ENCODE results near the gene MARCHF3.
"Not testable (repeated sequence)": the region's sequence is repeated elsewhere in the genome, so short reads cannot be mapped to it uniquely, and the experiment has no call there.

The MARCHF3 gene

DNA sequence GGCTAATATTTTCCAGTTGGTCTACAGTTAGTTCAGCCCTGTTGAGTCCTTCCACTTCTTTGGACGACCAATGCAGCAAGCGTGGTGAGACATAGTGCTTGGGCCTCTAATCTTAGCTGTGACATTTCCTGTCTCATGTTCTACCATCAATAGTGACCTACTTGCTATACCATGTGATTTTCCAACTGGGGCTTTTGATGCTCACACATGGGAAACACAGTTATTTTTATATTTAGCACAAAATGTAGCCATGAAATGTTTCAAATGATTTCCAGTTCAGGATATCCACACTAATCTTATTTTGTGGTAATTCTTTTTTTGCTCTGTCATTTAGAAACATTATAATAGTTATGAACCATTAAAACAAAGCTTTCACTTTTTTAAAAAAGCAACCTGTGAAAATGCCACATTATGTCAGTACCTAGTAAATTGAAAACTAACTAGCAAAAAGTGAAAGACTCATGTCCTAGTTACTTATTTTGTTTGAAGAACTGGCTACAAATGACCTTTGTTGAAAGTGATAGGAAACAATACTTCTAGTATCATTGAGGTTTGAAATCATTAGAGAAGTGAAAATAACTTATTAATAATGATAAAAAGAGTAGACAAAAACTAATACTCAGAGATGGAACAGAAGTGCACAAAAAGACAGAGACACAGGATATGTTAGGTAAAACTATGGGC, 18.3 kb downstream of the MARCHF3 start:
- Mint-ChIP-seq H3K36me3 (peaks cover 11 to 19% of the 10 kb centered on the region in 2 donors), H3K4me3 (peak overlapping the region; percentile 55 to 67), H3K9me3 (peaks cover 0 to 1% of the 10 kb centered on the region in 2 donors), H3K27ac (peak overlapping the region; percentile 92), H3K27me3 (no peaks in the 10 kb centered on the region), H3K4me1 (peaks cover 41 to 64% of the 10 kb centered on the region in 2 donors)
- peak; percentile 54 for DNase-seq
- peak; percentile 92 for ATAC-seq (replicated peaks)

DNA sequence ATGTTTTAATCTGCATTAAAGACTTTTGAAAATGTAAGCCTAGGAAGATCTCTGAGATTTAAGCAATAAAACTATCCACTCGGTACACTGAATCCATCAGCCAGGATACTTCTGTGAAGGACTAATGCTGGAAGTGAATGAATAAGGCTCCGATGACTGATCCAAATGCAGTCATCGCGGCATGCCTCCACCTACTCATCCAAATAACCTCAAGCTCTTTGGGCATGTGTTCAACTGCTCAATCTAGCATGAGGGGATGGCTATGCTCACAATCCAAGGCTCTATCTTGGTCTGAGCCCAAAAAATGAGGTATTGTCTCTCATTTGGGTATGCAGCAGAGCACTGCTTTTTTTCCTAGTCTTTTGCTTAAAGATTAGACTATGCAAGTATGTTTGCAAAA, 19.2 kb downstream of the MARCHF3 start:
- DNase-seq, result no peak
- no peak for ATAC-seq (replicated peaks)
- Mint-ChIP-seq H3K4me3 (no peak overlapping the region), H3K4me1 (peaks cover 39 to 64% of the 10 kb centered on the region in 2 donors), H3K27me3 (no peaks in the 10 kb centered on the region), H3K9me3 (no peaks in the 10 kb centered on the region), H3K36me3 (peaks cover 8 to 16% of the 10 kb centered on the region in 2 donors), H3K27ac (peak overlapping the region; percentile 92)

DNA sequence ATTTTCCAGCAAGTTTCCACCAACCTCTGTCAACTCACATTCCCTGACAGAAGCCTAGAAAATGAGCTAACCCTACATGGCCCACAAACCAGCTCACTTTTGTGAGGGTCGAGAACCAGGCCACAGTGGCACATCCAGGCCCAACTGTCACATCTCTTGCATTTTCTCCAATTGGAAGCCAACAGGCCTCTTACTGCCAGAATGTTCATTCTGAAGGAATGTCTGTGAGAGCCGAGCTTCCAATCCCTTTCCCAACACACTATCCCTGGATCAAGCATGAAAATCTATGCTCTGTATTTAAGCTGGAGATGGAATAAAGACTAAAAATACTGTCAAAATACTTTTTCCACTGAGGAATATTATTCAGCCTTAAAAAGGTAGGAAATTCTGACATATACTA, 20.0 kb downstream of the MARCHF3 start:
- Mint-ChIP-seq H3K4me3 (no peak overlapping the region), H3K9me3 (no peaks in the 10 kb centered on the region), H3K27me3 (no peaks in the 10 kb centered on the region), H3K27ac (peak overlapping the region; percentile 62), H3K4me1 (peaks cover 37 to 58% of the 10 kb centered on the region in 2 donors), H3K36me3 (peaks cover 8 to 16% of the 10 kb centered on the region in 2 donors)
- no peak for DNase-seq
- ATAC-seq (replicated peaks), result no peak

DNA sequence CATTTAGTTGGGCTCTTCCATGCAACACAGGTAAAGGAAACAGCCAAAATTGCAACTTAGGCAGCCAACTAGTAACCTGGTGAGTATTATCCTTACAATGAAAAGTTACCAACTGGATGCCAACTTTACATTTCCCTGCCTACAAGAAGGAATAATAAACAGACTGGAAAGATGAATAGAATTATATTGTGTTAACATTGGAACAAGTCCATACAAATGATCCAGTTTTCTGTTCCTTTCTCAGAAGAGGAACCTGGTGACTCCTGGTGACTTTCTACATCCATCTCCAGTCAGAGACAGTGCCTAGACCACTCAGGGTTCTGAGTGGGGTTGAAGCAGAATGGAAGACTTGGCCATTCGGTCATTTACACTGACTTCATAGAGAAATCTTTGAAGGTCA, 20.6 kb downstream of the MARCHF3 start:
- no peaks in the 10 kb centered on the region for H3K27me3 Mint-ChIP-seq
- H3K27ac Mint-ChIP-seq, result peak overlapping the region; percentile 88
- peaks cover 33 to 53% of the 10 kb centered on the region in 2 donors for H3K4me1 Mint-ChIP-seq
- peaks cover 8 to 16% of the 10 kb centered on the region in 2 donors for H3K36me3 Mint-ChIP-seq
- ATAC-seq (replicated peaks) (no peak), DNase-seq (no peak)
- no peaks in the 10 kb centered on the region for H3K9me3 Mint-ChIP-seq
- no peak overlapping the region for H3K4me3 Mint-ChIP-seq

DNA sequence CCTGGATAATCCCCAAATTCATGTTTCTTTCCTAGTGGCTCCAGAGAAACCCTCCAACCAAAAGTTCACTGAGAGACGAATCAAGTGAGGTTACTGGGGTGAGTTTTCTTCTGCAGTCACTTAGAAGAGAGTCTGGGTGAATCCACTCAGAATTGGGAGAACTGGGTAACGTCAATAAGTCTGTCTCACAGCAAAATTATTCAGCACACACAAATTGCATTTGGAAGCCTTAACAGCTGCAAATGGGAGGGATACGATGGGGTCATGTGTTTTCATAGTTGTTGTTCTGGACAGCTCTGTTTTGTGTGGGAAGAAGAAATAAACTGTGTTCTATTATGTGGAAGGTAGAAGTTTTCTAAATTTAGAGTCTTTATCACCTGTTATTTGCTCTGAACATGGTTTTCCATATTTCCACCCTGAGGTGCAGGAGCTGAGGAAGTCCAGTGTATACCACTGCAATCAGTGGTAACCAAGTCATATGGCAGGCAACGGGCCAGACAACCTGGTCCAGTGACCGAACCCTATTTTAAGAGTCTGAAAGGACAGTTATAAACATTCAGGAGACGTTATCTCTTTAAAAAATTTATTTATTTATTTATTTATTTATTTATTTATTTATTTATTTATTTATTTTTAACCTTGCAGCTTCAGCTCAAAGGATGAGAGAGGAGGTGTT, 21.9 kb downstream of the MARCHF3 start:
- DNase-seq, result no peak

DNA sequence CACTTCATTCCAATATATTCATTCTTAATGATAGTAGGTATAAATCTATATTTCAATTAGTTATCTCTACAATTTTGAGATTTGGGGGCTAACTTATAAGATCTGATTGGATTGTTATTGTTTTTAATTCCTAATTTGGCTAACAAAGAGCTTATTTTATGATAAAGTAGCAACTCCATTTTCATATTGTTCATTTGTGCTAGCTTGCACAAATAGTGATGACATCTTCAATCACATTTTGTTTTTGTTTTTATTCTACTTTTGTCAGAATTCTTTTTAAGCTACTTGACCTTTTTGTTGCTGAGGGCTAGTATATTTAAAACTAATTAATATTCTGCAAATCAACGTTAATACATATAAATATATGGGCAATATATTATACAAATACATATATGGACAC, 22.8 kb downstream of the MARCHF3 start:
- H3K27ac Mint-ChIP-seq, result no peak overlapping the region
- peaks cover 0 to 3% of the 10 kb centered on the region in 2 donors for H3K9me3 Mint-ChIP-seq
- H3K4me1 Mint-ChIP-seq, result peaks cover 29 to 54% of the 10 kb centered on the region in 2 donors
- H3K4me3 Mint-ChIP-seq, result no peak overlapping the region
- peaks cover 15 to 29% of the 10 kb centered on the region in 2 donors for H3K36me3 Mint-ChIP-seq
- ATAC-seq (replicated peaks) (no peak), DNase-seq (no peak)
- no peaks in the 10 kb centered on the region for H3K27me3 Mint-ChIP-seq

More for the DNA sequence above, 21.9 kb downstream of the MARCHF3 start:
- no peak for ATAC-seq (replicated peaks)
- H3K9me3 Mint-ChIP-seq, result no peaks in the 10 kb centered on the region
- no peak overlapping the region for H3K27ac Mint-ChIP-seq
- peaks cover 11 to 21% of the 10 kb centered on the region in 2 donors for H3K36me3 Mint-ChIP-seq
- H3K27me3 Mint-ChIP-seq, result no peaks in the 10 kb centered on the region
- H3K4me3 Mint-ChIP-seq, result no peak overlapping the region
- H3K4me1 Mint-ChIP-seq, result peaks cover 30 to 54% of the 10 kb centered on the region in 2 donors

DNA sequence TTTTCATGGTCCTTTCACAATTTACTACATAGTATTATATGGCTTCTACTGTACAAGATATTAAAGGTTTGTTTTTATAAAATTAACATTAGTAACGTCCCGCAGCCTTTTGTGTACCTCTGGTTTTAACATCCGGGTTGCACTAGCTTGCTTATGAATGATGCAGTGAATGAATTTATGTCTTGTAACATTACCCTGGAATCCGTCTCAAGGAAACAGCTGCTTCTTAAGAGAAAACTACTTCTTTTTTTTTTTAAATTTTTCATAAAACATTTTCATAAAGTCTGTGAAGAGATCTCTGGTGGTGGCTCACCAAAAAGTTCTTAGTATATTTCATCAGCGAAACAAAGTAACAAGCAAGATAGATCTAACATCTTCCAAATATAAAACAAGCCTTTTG, 23.6 kb downstream of the MARCHF3 start:
- H3K4me1 Mint-ChIP-seq, result peaks cover 33 to 62% of the 10 kb centered on the region in 2 donors
- H3K4me3 Mint-ChIP-seq, result no peak overlapping the region
- H3K36me3 Mint-ChIP-seq, result peaks cover 18 to 32% of the 10 kb centered on the region in 2 donors
- H3K9me3 Mint-ChIP-seq, result peaks cover 0 to 3% of the 10 kb centered on the region in 2 donors
- H3K27me3 Mint-ChIP-seq, result no peaks in the 10 kb centered on the region
- DNase-seq (no peak), ATAC-seq (replicated peaks) (no peak)
- H3K27ac Mint-ChIP-seq, result no peak overlapping the region

DNA sequence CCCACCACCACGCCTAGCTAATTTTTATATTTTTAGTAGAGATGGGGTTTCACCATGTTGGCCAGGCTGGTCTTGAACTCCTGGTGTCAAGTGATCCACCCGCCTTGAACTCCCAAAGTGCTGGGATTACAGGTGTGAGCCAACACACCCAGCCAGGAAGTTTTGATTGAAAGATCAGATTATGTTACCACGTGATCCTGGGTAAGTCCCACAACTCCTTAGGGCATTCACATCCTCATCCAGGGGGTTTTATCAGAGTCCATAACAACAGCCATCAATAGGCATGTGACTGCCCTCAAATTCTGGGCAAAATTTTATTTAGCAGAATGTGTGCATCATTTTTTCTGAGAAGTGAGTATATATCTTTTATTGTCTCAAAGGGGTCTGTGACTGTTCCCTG, 25.1 kb downstream of the MARCHF3 start:
- H3K9me3 Mint-ChIP-seq, H3K27me3 Mint-ChIP-seq, DNase-seq, H3K4me3 Mint-ChIP-seq: not testable (repeated sequence)
- H3K27ac Mint-ChIP-seq, result peak overlapping the region; percentile 37
- H3K4me1 Mint-ChIP-seq, result peaks cover 34 to 59% of the 10 kb centered on the region in 2 donors
- peak in 1 of 2 donors; percentile 42 for ATAC-seq (replicated peaks)
- peaks cover 23 to 34% of the 10 kb centered on the region in 2 donors for H3K36me3 Mint-ChIP-seq

DNA sequence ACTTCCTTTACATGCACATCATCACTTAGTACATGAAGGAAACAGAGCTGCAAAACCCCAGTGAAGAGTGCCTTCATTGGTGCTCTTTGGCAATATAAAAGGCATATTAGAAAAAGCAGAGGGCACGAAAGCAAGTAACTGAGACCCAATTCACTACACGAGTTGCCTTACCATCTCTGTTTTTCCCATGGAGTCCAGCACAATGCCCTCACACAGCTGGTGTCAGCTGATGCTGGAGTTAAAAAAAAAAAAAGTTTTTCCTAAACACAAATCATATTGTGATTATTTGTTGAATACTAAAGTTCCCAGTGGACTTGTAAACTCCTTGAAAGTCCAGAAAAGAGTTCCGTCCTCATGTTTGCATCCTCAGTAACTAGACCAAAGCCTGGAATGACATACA, 25.6 kb downstream of the MARCHF3 start:
- Mint-ChIP-seq H3K36me3 (peaks cover 24 to 35% of the 10 kb centered on the region in 2 donors), H3K4me1 (peaks cover 34 to 58% of the 10 kb centered on the region in 2 donors), H3K27ac (no peak overlapping the region), H3K9me3 (peaks cover 0 to 4% of the 10 kb centered on the region in 2 donors), H3K27me3 (no peaks in the 10 kb centered on the region), H3K4me3 (no peak overlapping the region)
- DNase-seq (no peak), ATAC-seq (replicated peaks) (no peak)

DNA sequence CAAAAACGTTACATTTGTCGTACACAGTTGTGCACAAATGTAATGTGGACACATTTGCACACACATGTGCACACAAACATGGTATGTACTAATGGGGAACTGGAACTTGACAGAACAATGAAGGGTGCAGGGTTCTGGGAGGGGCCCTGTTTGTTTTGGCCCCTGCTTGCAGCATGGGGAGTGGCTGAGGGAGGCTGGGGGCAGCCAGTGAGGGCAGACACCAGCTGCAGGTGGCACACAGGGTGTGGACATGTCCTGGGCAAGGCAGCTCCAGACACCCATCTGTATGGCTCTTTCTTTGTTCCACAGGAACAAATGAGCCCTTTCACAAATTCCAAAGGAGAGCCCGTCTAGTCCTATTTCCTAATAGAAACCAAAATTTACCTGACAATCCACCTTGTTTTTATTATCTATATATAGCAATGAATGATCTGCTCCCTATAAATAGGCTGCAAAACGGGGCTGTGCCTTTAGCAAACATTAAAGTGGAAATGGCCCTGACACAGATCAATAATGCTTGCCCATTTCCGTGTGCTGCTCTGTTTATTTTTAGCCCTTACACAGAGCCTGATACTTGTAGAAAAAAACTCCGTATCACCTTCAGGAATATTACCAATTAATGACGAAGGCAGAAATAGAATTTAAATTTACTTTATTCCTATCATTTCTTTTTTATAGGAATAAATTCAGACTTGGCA, 26.4 kb downstream of the MARCHF3 start:
- Mint-ChIP-seq H3K9me3 (peaks cover 0 to 4% of the 10 kb centered on the region in 2 donors), H3K27me3 (no peaks in the 10 kb centered on the region), H3K4me3 (no peak overlapping the region), H3K27ac (no peak overlapping the region), H3K4me1 (peaks cover 36 to 58% of the 10 kb centered on the region in 2 donors), H3K36me3 (peaks cover 26 to 32% of the 10 kb centered on the region in 2 donors)
- DNase-seq, result no peak
- no peak for ATAC-seq (replicated peaks)

DNA sequence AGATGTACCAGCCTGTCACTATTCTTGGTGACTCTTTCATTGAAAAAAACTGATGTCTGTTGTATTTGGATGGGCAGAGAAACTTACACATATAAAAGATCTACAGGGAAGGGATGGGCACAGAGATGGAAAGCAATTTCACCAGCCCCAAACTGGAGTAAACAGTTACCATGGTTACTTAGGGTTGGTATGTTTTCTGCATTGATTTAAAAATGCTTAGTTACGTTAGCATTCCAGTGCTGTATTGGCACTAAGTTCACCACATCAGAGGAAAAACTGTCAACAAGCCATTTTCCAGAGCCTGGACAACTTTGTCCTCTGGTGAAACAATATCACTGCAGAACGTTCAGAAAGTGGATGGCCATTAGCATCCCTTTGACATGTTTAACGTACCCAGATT, 28.0 kb downstream of the MARCHF3 start:
- Mint-ChIP-seq H3K27me3 (no peaks in the 10 kb centered on the region), H3K9me3 (peaks cover 0 to 4% of the 10 kb centered on the region in 2 donors), H3K36me3 (peaks cover 22 to 26% of the 10 kb centered on the region in 2 donors), H3K27ac (no peak overlapping the region), H3K4me1 (peaks cover 37 to 67% of the 10 kb centered on the region in 2 donors), H3K4me3 (no peak overlapping the region)
- no peak for DNase-seq
- ATAC-seq (replicated peaks), result no peak

DNA sequence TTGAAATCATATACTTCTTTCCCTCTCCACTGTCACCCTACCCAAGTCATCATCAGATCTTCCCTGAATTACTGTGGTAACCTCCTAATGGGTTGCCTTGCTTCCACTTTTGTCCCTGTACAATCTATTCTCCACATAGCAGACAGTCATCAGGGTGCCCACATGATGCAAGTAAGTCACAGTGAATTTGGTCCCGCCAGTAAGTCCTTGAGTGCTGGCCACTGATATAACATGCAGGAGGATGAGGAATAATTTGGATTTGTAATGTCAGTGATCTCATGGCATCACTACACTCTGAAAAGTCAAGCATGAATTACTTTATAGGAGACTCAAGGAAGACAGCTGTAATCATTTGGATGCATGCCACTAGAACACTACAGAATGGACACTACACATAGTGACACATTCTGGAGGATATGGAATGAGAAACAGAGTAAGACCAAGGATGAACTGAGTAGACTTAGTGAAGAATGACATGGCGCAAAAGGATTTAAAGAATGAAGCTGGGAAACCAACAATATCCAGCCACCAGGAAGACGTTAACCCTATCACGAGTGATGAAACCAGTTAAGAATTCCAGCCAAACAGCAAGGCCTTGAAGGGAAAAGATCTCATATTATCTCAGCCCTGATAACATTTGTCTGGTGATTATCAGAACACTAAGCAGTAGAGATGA, 28.6 kb downstream of the MARCHF3 start:
- Mint-ChIP-seq H3K36me3 (peaks cover 22 to 26% of the 10 kb centered on the region in 2 donors), H3K4me1 (peaks cover 39 to 72% of the 10 kb centered on the region in 2 donors), H3K4me3 (no peak overlapping the region), H3K9me3 (peaks cover 0 to 4% of the 10 kb centered on the region in 2 donors), H3K27ac (no peak overlapping the region), H3K27me3 (no peaks in the 10 kb centered on the region)
- ATAC-seq (replicated peaks) (no peak), DNase-seq (no peak)

DNA sequence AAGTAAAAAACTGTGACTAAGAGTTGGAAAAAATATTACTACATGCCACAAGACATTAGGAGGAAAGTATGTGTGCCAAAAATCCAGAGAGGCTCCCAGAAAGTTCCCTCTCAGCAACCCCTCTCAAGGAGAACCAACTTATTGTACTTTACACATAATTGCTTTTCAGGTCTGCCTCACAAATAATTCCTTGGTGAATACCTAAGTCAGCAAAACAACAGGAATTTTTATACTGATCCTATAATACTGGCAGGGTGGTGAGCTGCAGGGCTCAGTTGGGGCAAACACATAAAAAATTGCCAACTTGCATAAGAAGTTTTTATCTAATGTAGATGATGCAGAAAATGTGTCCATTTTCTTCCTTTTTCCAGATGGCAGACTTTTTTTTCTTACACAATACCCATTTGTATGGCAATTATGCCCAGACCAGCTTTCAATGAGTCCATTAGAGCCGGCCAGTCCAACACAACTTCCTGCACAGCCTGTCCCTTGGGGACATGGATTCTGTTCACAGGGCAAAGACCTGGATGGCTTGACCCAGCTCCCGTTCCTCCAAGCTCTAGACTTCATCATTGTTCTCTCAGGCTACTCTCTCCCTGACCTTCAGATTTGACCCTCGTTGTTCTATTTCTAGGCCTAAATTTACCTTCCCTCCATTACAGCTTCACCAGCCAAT, 31.3 kb downstream of the MARCHF3 start:
- DNase-seq (no peak), ATAC-seq (replicated peaks) (no peak)
- H3K27ac Mint-ChIP-seq, result no peak overlapping the region
- no peak overlapping the region for H3K4me3 Mint-ChIP-seq
- H3K27me3 Mint-ChIP-seq, result no peaks in the 10 kb centered on the region
- H3K36me3 Mint-ChIP-seq, result peaks cover 33 to 39% of the 10 kb centered on the region in 2 donors
- peaks cover 0 to 4% of the 10 kb centered on the region in 2 donors for H3K9me3 Mint-ChIP-seq
- peaks cover 59 to 90% of the 10 kb centered on the region in 2 donors for H3K4me1 Mint-ChIP-seq

Data from stimulated activated naive B cell treated with anti-CD40 and anti-IgM and Interleukin-4, amounts not matched to agents 10 μg/mL and 1 μg/mL and 100 μg/mL, for 72 hours (primary cell).